Heart left ventricle (tissue), 13 donors: ENCODE measurements around the gene APOE.

ENCODE experiments used
- POLR2A ChIP-seq, 2 donors: fragments of 450-650 bp; IDR thresholded peaks; one replicate each; pipeline ENCODE4 v1.6.1; 2017; ENCODE audit warnings: antibody characterized with exemption in 2 of 2, mild to moderate bottlenecking in 2 of 2, moderate library complexity in 2 of 2
- TF ChIP-seq, protein P1 (sequence below), 12 donors: fragments of 200-600 bp; sonication (generic) in 4 of 12; IDR thresholded peaks; one replicate each; pipeline versions ENCODE4 v1.5.0 to v1.8.0; 2018 to 2022; ENCODE audit warnings: antibody characterized with exemption in 12 of 12, mild to moderate bottlenecking in 5 of 12
- donor health status: ischemic (EF 13 %, LVEDD 7.1; RV severe dilation, severe dysfunction).
- donor health status: DM: no; HTN: yes; CAD: no.
- donor health status: DM: no; HTN: no; CAD: no.
- donor health status: ischemic (EF 25% LVEDD 6.9; RV normal size, moderate dysfunction).
- donor health status: ischemic (EF 25% LVEDD 5.7; RV mildly dilated, moderate dysfunction).
- donor health status: ischemic (EF 35%, LVEDD 5.7; RV mildly dilated, moderate dysfunction).
- donor health status: nonischemic (EF 11% LVEDD 7.7; RV severe dilation, severe dysfunction).
- donor health status: DM: yes; HTN: yes; CAD: no.
- donor health status: PGD.
- donor health status: ischemic (EF 29% LVEDD 5.4; RV normal size, mild dysfunction).
- donor health status: nonischemic (EF 23%, LVEDD 6.1; RV moderate dilation, normal function).

DNA sequence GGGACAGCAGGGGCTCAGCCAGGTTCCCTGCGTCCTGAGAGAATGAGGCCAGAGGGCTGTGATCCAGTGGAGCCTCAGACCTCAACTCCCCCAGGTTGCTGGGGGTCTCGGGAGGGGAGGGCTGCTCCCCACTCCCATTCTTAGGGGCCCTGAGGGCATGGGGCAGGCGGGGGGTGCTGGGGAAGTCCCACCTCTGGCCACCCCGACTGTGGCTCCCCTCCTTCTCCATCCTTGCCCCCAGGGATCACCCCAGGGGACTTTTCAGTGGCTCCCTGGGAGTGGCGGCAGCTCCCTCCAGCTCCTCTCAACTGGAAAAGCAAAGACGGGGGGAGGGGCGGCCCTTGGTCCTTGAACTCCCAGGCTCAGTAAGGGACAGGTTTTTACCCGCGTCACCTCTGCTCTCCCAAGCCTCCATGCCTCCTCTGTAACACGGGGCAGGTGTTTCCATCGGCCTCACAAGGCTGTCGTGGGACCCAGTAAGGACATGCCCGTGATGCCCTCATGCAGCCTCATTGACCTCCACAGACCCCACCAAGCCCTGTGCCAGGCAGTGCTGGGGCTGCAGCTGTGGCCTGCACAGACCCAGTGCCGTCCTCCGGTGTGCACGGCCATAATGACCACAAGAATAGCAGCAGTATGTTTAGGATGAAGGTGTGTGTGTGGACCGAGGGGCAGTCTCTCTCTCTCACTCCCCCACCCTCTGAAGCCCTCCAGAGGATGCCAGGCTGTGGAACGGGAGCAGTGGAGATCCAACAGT lies 26.1 kb upstream of the APOE start:
- TF ChIP-seq, protein P1, sequence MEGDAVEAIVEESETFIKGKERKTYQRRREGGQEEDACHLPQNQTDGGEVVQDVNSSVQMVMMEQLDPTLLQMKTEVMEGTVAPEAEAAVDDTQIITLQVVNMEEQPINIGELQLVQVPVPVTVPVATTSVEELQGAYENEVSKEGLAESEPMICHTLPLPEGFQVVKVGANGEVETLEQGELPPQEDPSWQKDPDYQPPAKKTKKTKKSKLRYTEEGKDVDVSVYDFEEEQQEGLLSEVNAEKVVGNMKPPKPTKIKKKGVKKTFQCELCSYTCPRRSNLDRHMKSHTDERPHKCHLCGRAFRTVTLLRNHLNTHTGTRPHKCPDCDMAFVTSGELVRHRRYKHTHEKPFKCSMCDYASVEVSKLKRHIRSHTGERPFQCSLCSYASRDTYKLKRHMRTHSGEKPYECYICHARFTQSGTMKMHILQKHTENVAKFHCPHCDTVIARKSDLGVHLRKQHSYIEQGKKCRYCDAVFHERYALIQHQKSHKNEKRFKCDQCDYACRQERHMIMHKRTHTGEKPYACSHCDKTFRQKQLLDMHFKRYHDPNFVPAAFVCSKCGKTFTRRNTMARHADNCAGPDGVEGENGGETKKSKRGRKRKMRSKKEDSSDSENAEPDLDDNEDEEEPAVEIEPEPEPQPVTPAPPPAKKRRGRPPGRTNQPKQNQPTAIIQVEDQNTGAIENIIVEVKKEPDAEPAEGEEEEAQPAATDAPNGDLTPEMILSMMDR (IDR thresholded peaks at IDR 0.05): no peak
- no peak for TF ChIP-seq POLR2A (IDR thresholded peaks at IDR 0.05)
